ENCODE data around the gene DGKI. TPM values are rescaled to one million over a fixed set of nuclear protein-coding genes. Genes with fewer than 3 reads are reported as not detected.
A peak's percentile ranks its signal among the peaks of the same experiment; 100 is the strongest.

The DGKI gene
- total RNA-seq, 1 donor, result 4.7 TPM

- no peak overlapping the region for H3K4me3 ChIP-seq (ENCODE audit: low read depth, low read length)
- no peak for DNase-seq (ENCODE audit: low read depth)
- TF ChIP-seq, protein P1, sequence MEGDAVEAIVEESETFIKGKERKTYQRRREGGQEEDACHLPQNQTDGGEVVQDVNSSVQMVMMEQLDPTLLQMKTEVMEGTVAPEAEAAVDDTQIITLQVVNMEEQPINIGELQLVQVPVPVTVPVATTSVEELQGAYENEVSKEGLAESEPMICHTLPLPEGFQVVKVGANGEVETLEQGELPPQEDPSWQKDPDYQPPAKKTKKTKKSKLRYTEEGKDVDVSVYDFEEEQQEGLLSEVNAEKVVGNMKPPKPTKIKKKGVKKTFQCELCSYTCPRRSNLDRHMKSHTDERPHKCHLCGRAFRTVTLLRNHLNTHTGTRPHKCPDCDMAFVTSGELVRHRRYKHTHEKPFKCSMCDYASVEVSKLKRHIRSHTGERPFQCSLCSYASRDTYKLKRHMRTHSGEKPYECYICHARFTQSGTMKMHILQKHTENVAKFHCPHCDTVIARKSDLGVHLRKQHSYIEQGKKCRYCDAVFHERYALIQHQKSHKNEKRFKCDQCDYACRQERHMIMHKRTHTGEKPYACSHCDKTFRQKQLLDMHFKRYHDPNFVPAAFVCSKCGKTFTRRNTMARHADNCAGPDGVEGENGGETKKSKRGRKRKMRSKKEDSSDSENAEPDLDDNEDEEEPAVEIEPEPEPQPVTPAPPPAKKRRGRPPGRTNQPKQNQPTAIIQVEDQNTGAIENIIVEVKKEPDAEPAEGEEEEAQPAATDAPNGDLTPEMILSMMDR (IDR thresholded peaks at IDR 0.05; ENCODE audit: insufficient read depth, low read length), result no peak
Observed at GRCh38 chr7:137360087-137360679, 486.6 kb downstream of the DGKI start.

- DNase-seq (ENCODE audit: low read depth), result no peak
- TF ChIP-seq, protein P1 (IDR thresholded peaks at IDR 0.05; ENCODE audit: insufficient read depth, low read length), result no peak
- H3K4me3 ChIP-seq (ENCODE audit: low read depth, low read length), result no peak overlapping the region
Observed at GRCh38 chr7:137354961-137355360, 491.8 kb downstream of the DGKI start.

- no peak overlapping the region for H3K4me3 ChIP-seq (ENCODE audit: low read depth, low read length)
- TF ChIP-seq, protein P1 (IDR thresholded peaks at IDR 0.05; ENCODE audit: insufficient read depth, low read length), result no peak
- peak; percentile 57 for DNase-seq (ENCODE audit: low read depth)
Observed at GRCh38 chr7:137354396-137354795, 492.4 kb downstream of the DGKI start.

GRCh38 chr7:137351941-137352340 lies 494.8 kb downstream of the DGKI start:
- DNase-seq (ENCODE audit: low read depth), result no peak

DNA sequence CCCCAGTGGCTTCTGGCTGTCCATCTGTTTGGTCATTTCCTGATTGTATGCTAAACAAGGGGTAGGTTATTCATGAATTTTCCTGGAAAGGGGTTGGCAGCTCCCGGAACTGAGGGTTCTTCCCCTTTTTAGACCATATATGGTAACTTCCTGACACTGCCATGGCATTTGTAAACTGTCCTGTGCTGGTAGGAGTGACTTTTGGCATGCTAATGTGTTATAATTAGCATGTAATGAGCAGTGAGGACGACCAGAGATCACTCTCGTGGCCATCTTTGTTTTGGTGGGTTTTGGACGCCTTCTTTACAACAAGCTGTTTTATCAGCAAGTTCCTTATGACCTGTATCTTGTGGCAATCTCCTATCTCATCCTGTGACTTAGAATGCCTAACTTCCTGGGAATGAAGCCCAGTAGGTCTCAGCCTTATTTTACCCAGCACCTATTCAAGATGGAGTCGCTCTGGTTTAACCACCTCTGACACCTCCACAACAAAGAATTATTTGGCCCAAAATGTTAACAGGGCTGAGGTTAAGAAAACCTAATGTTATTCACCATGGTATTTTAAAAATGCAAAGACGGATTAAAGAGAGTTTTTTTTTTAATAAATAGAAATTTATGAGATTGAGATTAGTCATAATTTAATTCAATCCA lies 500.9 kb downstream of the DGKI start:
- H3K4me3 ChIP-seq (ENCODE audit: low read depth, low read length), result no peak overlapping the region
- TF ChIP-seq, protein P1 (IDR thresholded peaks at IDR 0.05; ENCODE audit: insufficient read depth, low read length), result no peak
- DNase-seq (ENCODE audit: low read depth), result no peak

More at GRCh38 chr7:137351941-137352340, 494.8 kb downstream of the DGKI start:
- no peak overlapping the region for H3K4me3 ChIP-seq (ENCODE audit: low read depth, low read length)
- TF ChIP-seq, protein P1 (IDR thresholded peaks at IDR 0.05; ENCODE audit: insufficient read depth, low read length), result no peak

DNA sequence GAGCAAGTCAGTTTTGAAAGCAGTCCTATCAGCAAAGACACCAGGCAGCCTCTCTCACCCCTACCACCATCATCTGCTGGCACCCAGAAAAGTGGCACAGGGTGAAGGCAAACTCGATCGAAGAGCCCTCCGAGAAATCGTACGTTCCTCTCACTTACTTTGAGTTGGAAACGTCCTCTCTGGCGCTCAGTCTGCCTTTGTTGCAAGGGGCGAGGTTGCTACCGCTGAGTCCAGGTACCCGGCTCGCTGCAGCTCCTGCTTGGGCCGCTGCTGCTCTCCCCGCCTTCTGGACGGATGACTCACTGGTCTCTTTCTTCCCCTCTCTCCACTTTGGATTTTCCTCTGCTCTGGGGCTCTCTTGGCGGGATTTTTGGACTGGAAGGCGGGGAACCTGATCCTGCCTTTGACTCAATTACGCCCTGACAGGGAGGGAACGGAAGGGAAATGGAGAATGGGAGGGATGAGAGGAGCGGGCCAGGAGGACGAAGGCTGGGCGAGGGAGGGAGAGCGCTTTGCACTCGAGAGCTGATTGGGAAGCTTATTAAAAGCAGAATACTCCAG lies 503.4 kb downstream of the DGKI start, which contains the start of gene PTN:
PTN (minus strand) TSS at position 453 of the 561 bp plus-strand sequence. CDS start 88,760 bp downstream, outside the sequence.
- H3K4me3 ChIP-seq (ENCODE audit: low read depth, low read length), result peak within 1 kb of the TSS; percentile 68
- peak; percentile 58 for DNase-seq (ENCODE audit: low read depth)
- TF ChIP-seq, protein P1 (IDR thresholded peaks at IDR 0.05; ENCODE audit: insufficient read depth, low read length), result no peak

Data from fibroblast of the aortic adventitia (primary cell).